ENCODE measurements around the gene FAM168B.
"Not testable (repeated sequence)": the region's sequence is repeated elsewhere in the genome, so short reads cannot be mapped to it uniquely, and the experiment has no call there.

The FAM168B gene

DNA sequence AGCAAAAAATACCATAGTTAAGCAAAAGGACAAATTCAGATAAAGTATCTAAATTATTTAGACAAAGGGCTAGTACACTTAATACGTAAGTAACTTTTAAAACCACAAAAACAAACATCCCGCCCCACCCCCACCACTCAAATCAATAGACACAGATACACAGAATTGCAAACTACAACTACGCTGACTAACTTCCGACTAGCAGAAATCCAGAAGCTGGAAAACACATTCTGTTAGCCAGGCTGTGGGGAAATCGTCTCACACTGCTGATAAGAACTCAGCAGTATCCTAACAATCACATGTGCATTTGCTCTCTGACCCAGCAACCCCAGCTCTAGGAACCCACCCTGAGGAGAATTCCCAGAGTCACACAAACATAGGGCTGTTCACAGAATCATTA is 16.6 kb downstream of the FAM168B start:
- H3F3A ChIP-seq (ENCODE audit: insufficient read depth, low read length), result no peaks in the 10 kb centered on the region
- DNase-seq, result no peak
- no peaks in the 10 kb centered on the region for H3K9me3 ChIP-seq (replicated peaks; ENCODE audit: insufficient read depth, low read length)
- H3K4me3 ChIP-seq (ENCODE audit: low read length), result no peak overlapping the region
- no peaks in the 10 kb centered on the region for H3K4me1 ChIP-seq (ENCODE audit: low read length)
- no peak overlapping the region for H3K9ac ChIP-seq (ENCODE audit: low read length)
- H3K9me2 ChIP-seq (replicated peaks; ENCODE audit: insufficient read depth, low read length), result no peaks in the 10 kb centered on the region
- H3K27ac ChIP-seq (ENCODE audit: low read length), result no peak overlapping the region
- 0 out of 2 replicates have a peak, but pooled peaks cover 3% of the 10 kb centered on the region for H4K20me1 ChIP-seq (ENCODE audit: insufficient read depth, low read length)
- peaks cover 96% of the 10 kb centered on the region for H3K79me2 ChIP-seq (ENCODE audit: low read length)
- TF ChIP-seq EZH2 (optimal IDR thresholded peaks at IDR 0.05; ENCODE audit: low read depth, low read length) (no peak), EZH2phosphoT487 (IDR thresholded peaks at IDR 0.05; ENCODE audit: low read length) (no peak)
- TF ChIP-seq, protein P1, sequence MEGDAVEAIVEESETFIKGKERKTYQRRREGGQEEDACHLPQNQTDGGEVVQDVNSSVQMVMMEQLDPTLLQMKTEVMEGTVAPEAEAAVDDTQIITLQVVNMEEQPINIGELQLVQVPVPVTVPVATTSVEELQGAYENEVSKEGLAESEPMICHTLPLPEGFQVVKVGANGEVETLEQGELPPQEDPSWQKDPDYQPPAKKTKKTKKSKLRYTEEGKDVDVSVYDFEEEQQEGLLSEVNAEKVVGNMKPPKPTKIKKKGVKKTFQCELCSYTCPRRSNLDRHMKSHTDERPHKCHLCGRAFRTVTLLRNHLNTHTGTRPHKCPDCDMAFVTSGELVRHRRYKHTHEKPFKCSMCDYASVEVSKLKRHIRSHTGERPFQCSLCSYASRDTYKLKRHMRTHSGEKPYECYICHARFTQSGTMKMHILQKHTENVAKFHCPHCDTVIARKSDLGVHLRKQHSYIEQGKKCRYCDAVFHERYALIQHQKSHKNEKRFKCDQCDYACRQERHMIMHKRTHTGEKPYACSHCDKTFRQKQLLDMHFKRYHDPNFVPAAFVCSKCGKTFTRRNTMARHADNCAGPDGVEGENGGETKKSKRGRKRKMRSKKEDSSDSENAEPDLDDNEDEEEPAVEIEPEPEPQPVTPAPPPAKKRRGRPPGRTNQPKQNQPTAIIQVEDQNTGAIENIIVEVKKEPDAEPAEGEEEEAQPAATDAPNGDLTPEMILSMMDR (IDR thresholded peaks at IDR 0.05; ENCODE audit: low read length), result no peak
- peaks cover 19% of the 10 kb centered on the region for H3K36me3 ChIP-seq (replicated peaks; ENCODE audit: insufficient read depth, low read length)
- H3K27me3 ChIP-seq (replicated peaks; ENCODE audit: insufficient read depth, low read length), result no peaks in the 10 kb centered on the region
- H2AFZ ChIP-seq (ENCODE audit: low read length), result no peak overlapping the region
- H3K4me2 ChIP-seq (ENCODE audit: low read depth, low read length), result no peak overlapping the region

DNA sequence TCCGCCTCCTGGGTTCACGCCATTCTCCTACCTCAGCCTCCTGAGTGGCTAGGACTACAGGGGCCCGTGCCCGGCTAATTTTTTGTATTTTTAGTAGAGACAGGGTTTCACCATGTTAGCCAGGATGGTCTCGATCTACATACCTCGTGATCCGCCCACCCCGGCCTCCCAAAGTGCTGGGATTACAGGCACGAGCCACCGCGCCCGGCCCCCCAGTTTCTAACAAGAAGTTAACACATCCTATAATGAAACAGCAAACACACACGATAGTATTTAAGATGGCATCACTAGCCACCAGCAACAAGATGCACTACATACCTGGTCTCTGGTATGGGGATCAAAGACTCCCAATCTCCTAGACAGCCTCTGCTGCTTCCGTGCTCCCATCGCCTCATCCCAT is 17.7 kb downstream of the FAM168B start:
- not testable (repeated sequence) for H3K9me2 ChIP-seq (replicated peaks; ENCODE audit: insufficient read depth, low read length); H3K27me3 ChIP-seq (replicated peaks; ENCODE audit: insufficient read depth, low read length); H4K20me1 ChIP-seq (ENCODE audit: insufficient read depth, low read length); H3K4me2 ChIP-seq (ENCODE audit: low read depth, low read length); H2AFZ ChIP-seq (ENCODE audit: low read length); H3F3A ChIP-seq (ENCODE audit: insufficient read depth, low read length); DNase-seq; H3K9ac ChIP-seq (ENCODE audit: low read length); H3K27ac ChIP-seq (ENCODE audit: low read length); H3K4me3 ChIP-seq (ENCODE audit: low read length); H3K9me3 ChIP-seq (replicated peaks; ENCODE audit: insufficient read depth, low read length); H3K4me1 ChIP-seq (ENCODE audit: low read length)
- Histone ChIP-seq H3K36me3 (replicated peaks; ENCODE audit: insufficient read depth, low read length) (peaks cover 17% of the 10 kb centered on the region), H3K79me2 (ENCODE audit: low read length) (peaks cover 97% of the 10 kb centered on the region)

DNA sequence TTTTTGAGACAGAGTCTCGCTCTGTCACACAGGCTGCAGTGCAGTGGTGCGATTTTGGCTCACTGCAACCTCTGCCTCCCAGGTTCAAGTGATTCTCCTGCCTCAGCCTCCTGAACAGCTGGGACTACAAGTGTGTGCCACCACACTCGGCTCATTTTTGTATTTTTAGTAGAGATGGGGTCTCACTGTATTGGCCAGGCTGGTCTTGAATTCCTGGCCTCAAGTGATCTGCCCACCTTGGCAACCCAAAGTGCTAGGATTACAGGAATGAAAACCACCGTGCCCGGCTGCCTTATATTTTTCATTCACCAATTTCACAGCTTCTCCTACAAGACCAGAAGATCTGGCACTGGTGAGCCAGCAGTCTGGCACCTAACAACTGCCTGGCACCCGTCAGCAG is 25.1 kb downstream of the FAM168B start:
- H3K36me3 ChIP-seq (replicated peaks; ENCODE audit: insufficient read depth, low read length); H3K4me1 ChIP-seq (ENCODE audit: low read length); H3K27me3 ChIP-seq (replicated peaks; ENCODE audit: insufficient read depth, low read length); H3K9me3 ChIP-seq (replicated peaks; ENCODE audit: insufficient read depth, low read length); H4K20me1 ChIP-seq (ENCODE audit: insufficient read depth, low read length); H3K9ac ChIP-seq (ENCODE audit: low read length); H3K4me2 ChIP-seq (ENCODE audit: low read depth, low read length); H3K27ac ChIP-seq (ENCODE audit: low read length); DNase-seq; H3K4me3 ChIP-seq (ENCODE audit: low read length); H2AFZ ChIP-seq (ENCODE audit: low read length); H3F3A ChIP-seq (ENCODE audit: insufficient read depth, low read length); H3K9me2 ChIP-seq (replicated peaks; ENCODE audit: insufficient read depth, low read length): not testable (repeated sequence)
- peaks cover 97% of the 10 kb centered on the region for H3K79me2 ChIP-seq (ENCODE audit: low read length)

GRCh38 chr2:131067465-131068125 is 25.7 kb downstream of the FAM168B start:
- H3K4me2 ChIP-seq (ENCODE audit: low read depth, low read length), result no peak overlapping the region
- H3K9ac ChIP-seq (ENCODE audit: low read length), result no peak overlapping the region
- H3K36me3 ChIP-seq (replicated peaks; ENCODE audit: insufficient read depth, low read length), result 0 out of 2 replicates have a peak, but pooled peaks cover 6% of the 10 kb centered on the region
- H3K4me3 ChIP-seq (ENCODE audit: low read length), result no peak overlapping the region
- H3K27ac ChIP-seq (ENCODE audit: low read length), result no peak overlapping the region
- no peak for TF ChIP-seq EZH2phosphoT487 (IDR thresholded peaks at IDR 0.05; ENCODE audit: low read length)
- no peak for TF ChIP-seq EZH2 (optimal IDR thresholded peaks at IDR 0.05; ENCODE audit: low read depth, low read length)
- TF ChIP-seq, protein P1 (IDR thresholded peaks at IDR 0.05; ENCODE audit: low read length), result no peak
- H3K9me3 ChIP-seq (replicated peaks; ENCODE audit: insufficient read depth, low read length), result no peaks in the 10 kb centered on the region
- H4K20me1 ChIP-seq (ENCODE audit: insufficient read depth, low read length), result peaks cover 4% of the 10 kb centered on the region
- H3F3A ChIP-seq (ENCODE audit: insufficient read depth, low read length), result no peaks in the 10 kb centered on the region
- DNase-seq, result no peak
- no peaks in the 10 kb centered on the region for H3K4me1 ChIP-seq (ENCODE audit: low read length)
- no peaks in the 10 kb centered on the region for H3K9me2 ChIP-seq (replicated peaks; ENCODE audit: insufficient read depth, low read length)
- H3K79me2 ChIP-seq (ENCODE audit: low read length), result peaks cover 97% of the 10 kb centered on the region
- no peaks in the 10 kb centered on the region for H3K27me3 ChIP-seq (replicated peaks; ENCODE audit: insufficient read depth, low read length)
- no peak overlapping the region for H2AFZ ChIP-seq (ENCODE audit: low read length)

Measured in MM.1S (cell line).